ENCODE data around the gene MGMT.

MGMT gene

DNA sequence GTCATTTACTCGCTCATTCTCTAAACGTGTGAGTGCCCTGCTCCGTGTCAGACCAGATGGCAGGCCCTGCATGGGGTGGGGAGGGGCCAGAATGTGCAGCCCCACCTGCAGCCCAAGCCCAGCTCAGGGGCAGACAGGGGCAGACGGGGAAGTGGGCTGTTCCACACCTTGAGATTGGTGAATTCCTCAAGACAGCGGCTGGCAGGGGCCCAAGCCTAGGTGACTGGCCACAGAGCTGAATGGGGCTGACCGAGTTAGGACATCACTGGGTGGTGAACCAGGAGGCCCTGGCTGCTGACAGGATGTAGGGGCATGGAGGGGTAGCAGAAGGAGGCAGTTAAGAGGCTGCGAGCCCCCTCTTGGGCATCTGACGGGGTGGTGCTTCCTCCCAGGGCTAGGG lies 79.1 kb downstream of the MGMT start:
- no peak for DNase-seq

DNA sequence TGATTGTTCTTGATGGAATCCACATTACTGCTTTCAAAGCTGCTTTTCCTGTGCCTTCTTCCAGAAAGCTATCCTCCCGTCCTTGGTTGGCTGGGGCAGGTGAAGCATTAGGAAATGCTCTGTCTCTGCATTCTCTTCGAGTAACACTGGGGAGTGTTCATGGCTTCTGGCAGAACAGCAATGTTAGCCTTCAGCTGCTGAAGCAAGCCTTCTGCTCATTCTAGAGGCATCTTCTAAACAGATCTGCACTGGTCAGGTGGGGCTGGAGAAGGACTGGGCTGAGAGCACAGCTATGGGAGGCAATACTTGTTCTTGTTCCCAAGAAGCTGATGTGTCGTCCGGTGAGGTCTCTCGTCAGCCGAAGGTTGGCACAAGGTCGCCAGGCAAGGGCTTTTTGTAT lies 80.6 kb downstream of the MGMT start:
- DNase-seq = no peak

DNA sequence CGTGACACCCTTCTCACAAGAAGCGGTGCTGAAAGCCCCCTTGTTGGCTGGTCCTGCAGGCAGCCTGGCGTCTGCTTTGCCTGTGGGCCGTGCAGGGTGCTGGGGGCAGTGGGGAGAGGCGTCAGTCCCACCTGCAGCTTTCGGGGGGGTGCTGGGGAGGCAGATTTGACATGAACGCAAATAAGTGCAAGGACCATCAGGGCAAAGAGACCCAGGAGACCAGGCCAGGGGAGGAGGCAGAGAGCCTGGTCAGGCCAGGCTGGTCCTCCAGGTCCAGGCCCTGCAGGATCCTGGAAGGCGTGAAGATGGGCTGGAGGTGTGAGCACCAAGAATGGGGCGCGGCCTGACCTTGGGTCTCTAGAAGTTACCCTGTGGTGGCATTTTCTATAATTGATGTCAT lies 81.6 kb downstream of the MGMT start:
- no peak for DNase-seq

DNA sequence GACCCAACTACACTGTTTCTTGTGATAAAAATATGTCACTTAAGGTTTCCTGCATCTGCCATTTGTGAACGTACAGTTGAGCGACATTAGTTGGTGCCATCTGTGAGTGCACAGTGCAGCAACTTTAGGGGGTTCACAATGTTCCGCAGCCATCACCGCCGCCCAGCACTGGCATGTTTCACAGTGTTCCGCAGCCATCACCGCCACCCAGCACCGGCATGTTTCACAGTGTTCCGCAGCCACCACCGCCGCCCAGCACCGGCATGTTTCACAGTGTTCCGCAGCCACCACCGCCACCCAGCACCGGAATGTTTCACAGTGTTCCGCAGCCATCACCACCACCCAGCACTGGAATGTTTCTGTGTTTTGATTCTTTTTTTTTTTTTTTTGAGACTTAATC lies 83.0 kb downstream of the MGMT start:
- DNase-seq = no peak

DNA sequence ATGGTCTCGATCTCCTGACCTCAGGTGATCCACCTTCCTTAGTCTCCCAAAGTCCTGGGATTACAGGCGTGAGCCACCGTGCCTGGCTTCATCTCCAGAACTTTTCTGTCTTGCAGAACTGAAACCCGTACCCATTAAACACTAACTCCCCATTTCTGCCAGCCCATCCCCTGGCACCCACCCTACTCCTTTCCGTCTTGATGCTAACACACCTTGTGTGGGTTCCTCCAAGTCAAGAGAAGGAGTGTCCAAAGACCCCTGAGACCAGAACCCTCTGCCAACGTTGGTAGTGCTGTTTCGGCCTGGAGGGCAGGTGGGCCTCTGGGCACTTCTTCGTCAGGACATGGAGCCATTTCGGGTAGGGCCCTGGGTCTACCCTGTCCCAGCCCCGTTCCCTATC lies 83.6 kb downstream of the MGMT start:
- no peak for DNase-seq

DNA sequence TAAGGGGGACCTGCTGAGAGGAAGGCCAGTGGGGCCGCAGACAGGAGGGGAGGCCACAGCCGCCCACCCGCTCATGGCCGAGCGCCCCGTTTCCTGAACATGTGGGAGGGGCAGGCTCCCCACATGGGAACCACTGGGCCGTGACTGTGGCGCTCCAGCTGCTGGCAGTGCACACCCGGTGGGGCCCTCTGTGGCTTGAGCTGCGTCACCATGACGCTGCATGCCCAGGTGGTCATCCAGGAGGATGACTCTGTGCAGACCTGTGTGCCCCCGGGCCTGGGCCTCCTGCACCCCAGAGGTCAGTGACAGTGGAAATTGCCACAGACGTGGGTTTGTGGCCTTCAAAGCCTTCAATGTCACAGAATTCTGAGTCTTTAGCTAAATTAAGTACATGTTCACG lies 85.1 kb downstream of the MGMT start:
- no peak for DNase-seq

DNA sequence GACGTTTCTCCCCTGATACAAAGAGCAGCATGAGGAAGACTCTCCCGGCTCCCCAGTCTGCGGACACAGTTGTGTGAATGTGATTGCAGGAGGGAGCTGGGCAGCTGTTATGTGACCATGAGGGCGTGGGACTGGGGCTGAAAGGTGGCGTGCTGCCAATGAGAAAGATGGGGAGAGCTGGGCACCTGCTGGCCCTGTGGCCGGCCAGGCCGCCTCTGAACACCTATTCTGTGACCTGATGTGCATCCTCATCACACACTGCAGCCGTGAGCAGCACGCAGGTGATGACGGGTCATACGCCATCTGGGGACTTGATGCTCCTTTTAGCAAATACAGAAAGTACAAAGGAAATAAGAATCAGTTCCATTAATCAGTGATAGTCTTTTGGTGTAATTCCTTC lies 86.9 kb downstream of the MGMT start:
- no peak for DNase-seq

DNA sequence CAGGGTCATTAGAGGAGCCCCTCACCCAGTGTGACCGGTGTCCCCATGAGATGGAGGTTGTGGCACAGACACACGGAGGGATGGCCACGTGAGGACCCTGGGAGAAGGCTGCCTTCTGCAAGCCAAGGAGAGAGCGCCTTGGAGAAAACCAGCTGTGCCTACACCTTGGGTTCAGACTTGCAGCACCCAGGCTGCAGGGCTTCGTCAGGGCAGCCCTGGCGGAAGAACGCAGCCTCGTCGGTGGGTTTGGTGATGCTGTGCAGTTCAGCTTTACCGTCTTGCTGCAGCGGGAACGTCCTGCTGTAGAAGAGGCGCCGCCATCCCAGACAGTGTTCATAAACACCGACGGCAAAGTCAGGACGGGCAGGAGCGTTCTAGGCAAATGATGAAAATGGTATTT lies 89.3 kb downstream of the MGMT start:
- no peak for DNase-seq

DNA sequence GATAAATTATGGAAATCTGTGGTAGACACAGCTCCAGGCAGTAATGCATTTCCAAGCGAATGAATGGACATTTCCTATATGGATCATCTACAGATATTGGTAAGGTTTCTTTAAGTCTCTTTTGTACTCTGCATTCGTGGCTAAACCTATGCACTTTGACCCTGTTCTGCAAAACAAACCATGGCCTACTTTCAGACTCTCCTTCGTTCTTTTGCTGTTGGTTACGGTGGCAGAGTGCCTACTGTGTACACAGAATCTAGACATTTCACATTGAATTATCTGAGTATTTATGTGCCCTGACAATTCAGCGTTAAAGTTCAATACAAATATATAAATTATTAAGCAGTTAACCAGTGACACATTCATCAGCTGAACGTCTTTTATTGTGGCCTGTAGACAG lies 93.3 kb downstream of the MGMT start:
- no peak for DNase-seq

DNA sequence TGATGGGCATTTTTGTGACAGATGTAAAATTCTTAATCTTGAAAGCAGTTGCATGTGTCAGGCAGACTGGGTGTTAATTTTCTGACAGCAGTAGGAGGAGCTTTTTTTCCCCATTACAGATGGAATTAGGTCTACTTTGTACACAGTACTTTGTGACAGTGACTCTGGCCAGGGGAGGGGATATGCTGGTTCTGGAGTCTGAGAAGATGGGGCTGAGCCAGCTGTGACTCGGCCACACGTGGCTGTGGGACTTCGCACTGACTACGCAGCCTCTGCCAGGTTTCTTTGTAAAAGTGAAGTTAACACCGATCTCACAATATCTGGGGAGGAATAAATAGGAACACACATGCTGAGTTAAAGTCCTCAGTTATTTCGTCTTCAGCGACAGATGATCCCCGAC lies 95.4 kb downstream of the MGMT start:
- no peak for DNase-seq

DNA sequence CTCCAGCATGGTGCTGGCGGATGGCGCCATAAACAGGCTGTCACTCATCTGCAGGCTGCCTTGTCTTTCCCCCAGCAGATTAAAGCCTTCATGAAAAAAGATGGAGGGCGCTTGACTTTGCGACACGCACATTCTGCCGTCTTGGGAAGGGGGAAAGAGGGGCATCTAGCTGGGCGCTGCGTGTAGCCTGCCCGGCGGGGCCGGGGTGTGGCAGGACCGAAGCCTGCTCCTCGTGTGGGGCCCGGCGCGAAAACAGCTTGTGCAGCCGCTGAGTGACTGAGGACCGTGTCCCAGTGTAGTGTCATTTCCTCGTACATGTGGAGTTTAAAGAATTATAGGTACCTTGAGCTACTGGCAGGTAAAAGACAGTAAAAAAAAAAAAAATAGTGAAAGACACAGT lies 97.9 kb downstream of the MGMT start:
- no peak for DNase-seq

DNA sequence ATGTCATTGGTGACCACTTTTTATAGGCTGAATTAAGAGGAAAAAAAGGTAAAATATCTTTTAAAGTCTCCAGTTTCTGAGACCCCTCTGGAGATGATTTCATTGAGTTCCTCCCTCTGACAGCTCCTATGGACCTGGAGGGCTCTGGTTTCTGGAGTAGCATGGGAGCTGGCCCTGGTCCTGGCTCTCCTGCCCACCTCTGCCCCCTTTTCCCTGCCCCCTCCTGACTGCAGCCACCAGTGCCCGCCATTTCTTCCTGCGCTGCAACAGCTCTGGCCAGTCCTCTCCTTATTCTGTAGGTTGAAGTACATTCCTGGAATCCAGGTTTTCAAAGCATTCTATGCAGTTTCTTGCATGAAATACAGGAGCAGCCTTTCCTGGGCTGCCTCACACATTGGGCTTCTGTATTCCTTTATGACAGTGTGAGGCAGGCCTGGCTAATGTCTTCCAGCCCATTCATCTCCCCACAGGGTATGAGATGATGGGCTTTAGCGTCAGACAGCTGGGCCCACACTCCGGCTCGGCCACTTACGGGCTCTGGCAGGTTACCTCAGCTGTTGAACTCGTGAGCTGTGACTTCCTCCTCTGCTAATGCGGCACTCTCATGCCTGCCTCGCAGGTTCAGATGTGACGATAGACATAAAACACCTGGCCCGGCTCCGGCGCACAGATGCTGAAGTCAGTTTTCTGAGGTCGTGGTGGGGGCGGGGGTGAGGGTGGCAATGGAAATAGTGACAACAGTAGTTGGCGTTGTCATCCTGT lies 101.7 kb downstream of the MGMT start:
- no peak for DNase-seq

DNA sequence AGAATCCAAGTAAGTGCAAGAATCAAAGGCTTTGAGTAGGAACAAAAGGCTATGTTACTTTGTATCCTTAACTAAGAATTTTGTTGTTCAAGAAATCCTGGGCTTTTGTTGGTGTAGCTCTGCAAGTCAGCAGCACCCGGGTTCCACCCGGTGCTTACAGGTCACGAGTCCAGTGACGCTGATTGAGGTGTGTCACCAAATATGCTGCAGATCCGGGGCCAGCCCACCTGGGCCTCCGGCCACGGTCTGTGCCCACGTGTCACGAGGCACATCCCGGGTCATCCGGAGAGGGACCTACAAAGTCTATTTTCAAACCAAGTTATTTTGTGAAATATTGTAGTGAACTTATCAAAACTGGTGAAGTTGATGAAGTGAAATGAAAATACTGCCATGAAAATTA lies 103.1 kb downstream of the MGMT start:
- DNase-seq = no peak

DNA sequence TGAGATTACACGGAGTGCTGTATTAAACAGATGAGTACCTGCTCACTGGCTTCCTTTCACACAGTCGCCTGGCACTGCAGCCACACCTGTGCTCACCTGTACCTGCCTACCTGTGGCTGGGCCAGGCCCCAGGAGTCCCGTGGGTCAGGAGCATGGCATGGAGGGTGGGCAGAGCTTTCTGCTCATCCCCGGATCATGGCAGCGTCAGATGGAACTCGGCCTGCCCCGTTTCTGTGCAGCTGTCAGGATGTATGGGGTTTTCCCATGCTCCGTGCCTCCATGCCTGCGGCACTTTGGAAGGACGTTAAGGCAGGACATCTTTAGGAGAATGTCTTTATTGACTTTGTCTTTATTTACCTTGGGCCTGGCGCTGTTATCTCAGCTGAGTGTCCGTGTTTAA lies 112.2 kb downstream of the MGMT start:
- peak; percentile 43 for DNase-seq

DNA sequence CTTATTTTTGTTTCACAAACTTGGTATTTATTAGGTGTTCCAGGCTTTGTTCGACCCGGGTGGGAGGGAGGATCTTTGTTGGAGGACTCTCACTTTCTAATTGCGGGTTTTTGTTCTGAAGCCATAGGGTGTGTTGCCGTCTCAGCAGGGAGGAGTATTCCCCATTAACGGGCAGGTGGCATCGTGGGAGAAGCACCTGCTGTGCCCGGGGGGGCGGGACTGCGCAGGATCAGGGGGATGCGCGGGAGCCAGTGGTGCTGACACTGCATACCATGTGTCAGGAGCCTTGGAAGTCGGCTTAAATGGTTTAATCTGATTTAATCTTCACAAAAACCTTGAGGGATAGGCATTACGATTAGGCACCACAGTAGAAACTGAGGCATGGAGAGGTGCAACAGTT lies 113.0 kb downstream of the MGMT start:
- peak; percentile 74 for DNase-seq

DNA sequence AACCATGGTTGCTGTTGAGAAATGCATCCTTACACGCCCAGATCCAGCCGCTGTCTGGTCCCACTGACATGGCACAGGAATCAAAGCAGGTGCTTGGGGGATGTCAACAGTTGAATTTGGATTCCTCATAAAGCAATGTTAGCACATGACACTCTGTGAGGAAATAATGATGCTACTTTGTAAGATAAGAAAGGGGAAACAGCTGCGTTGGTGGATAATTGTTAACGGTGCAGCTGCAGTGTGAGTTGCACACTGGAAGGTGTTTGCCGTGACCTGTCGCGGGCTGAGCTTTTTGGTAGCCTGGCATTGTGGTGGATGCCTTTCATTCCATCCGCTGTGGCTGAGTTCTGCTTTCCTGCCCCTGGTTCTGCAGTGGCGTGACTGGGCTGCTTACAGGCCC lies 113.9 kb downstream of the MGMT start:
- no peak for DNase-seq

DNA sequence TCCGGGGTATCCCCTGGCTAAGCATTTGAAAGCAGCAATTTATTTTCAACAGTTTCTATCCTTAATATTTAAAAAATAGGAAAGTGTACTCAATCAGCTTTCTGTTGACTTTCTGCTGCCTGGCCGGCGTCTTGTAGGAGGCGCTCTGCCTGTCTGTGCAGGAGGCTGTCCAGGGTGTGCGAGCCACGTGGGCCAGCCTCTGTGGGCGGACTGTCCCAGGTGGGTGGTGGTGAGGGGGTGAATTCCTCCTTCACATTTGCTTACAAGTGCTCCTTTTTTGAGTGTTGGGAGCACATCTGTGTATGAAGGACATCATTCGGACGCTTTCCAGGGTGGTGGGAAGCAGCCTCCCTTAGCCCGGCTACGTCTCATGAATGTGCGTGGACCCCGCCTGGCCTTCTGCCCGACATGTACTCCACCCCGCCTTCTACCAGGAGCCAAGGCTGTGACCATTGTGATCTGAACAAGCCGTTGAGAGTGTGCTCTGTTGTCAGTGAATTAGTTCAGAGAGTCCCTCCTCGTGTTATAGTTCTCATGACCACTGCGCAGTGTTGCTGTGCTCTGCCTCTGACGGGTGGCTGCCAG lies 114.9 kb downstream of the MGMT start:
- DNase-seq = no peak

DNA sequence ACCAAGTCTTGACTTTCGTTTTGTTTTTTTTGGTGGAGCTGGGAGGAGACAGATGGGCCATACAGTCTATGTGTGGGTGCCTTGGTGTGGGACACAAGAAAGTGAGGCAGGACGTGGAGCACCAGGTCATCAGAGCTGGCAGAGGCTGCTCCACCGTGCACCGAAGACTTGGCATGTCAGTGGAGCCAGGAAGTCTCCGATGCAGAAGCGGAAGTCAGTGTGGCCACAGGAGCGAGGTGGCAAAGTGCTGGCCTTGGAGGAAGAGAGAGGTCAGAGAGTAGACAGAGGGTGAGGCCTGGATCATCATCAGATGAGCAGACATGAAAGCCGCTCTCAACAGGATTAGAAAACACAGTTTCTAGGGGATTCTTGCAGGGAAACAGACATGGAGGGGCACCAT lies 116.8 kb downstream of the MGMT start:
- DNase-seq = no peak

DNA sequence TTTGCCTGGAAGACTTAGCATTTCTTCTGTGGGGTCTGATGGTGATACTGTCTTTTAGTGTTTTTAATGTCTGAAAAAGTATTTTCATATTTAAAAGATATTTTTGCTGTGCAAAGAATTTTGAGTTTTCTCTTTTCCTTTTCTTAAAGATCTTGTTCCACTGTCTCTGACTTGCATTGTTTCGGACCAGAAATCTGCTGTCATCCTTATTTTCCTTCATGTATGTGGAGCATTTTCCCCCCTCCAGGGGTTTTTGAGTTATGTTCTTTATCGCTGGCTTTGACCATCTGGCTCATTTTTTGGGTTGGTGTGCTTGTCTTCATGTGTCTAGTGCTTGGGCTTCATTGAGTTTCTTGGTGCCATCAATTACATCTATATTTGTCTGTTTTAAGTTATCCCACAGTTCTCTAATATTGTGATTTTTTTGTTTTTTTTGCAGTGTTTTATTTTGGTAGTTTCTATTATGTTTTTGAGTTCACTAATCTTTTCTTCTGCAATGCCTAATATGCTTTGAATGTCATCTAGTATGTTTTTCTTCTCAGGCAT lies 119.9 kb downstream of the MGMT start:
- no peak for DNase-seq

DNA sequence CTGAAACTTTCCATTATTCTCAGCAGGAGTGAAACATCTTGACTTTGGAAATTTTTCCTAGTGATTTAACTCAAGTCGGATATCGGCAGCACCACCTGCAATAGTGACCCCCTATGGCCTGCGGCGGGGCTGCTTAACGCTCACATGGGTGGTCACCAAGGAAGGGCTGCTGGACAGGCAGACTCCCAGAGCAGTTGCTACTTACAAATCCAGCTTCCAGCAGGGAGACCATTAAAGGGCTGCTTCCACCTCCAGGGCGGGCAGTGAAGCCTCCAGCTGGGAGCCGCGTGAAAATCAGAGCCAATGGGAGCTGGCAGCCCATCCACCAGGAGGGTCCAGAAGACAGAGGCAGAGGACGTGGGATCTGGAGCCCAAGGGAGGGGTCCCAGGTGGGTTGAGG lies 122.5 kb downstream of the MGMT start:
- no peak for DNase-seq

DNA sequence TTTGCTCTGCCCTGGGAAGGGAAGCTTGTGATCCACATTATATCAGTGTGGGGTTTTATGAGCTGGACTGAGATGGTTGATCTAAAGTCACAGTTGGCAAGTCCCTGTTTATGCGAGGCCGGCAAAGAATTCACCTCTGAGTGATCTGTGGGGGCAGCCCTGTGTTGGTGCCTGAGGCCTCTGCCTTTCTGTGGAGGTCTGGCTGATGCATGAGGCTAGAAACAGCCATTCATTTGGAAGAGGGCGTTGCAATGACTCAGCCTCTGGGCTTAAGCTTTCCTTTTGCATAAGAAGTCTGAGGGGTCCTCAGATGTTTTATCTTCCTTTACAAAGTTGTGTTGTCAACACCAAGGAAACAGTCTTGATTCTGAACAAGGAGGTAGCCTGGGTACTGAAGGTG lies 126.9 kb downstream of the MGMT start:
- no peak for DNase-seq

DNA sequence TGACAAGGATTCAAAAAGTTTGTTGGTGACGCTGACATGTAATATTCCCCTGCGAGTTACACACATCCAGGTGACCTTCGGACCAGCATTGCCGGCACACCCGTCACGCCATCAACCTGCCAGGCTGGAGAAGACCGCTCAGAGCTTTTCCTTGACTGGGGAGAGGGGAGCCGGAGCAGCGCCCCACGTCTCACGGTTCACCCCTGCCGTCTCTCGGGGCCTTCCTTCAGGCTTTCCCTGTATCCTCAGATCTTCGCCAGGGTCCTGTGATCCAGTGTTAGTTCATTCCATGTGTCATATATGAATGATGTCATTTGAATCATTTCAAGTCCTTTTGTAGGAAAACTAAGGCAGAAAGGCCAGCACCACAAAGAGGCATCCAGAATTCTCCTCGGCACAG lies 127.8 kb downstream of the MGMT start:
- no peak for DNase-seq

DNA sequence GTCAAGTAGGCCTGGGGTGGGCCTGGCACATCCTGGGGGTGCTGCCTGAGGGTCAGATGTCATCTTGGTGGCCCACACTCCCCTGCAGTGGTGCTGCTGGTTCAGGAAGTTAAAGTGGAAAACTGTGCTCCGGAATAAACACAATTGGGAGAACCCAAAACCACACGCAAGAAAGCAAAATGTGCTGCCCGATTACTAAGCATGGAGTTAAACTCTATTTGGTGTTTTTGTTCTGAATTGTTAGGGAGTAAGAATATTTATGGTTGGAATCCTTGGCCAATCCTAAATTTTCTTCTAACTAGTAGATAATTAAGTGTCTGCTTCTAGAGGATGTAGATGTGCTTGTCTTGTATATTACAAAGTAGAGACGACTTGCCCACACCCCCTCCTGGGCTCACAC lies 131.4 kb downstream of the MGMT start:
- DNase-seq = no peak

DNA sequence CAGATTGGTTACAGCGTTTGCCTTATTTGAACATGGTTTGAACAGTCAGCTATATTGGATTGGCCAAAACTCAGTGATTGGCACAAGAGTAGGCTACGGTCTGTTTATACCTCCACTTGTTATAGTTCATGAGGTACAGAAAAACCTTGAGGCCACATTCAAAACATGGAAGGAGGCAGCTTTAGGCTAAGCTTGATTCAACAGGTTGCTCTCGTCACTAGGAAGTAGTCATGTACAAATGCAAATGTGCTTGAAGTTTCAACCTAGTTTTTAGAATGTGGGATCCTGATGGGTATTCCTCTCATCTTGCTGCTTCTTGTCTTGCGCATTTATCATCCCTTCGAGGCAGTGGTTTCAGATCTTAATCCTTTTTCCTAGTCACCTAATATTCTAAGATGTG lies 132.1 kb downstream of the MGMT start:
- no peak for DNase-seq

DNA sequence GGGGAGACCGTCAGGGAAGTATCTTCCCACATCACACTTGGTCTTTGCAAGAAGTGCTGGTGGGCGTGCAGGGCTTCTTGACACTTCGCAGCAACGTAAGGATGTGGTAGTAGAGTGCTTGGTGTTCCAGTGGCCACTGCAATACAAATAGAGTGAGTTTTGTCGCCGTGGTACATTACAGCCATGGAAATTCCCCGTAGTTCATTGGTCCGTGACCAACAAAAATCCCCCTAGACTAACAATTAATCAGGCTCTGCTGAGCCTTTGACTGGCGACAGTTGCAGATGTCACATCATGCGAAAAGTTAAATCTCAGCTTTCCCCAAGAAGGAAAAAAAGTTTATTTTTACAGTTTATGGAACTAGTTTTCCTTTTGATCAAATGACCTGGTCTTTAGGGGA lies 134.7 kb downstream of the MGMT start:
- DNase-seq = no peak
